H1 (cell line): ENCODE measurements around the gene HSD17B1. TPM values are rescaled to one million over a fixed set of nuclear protein-coding genes. Genes with fewer than 3 reads are reported as not detected.

Experiments used
- BACH1 ChIP-seq: IDR thresholded peaks from 2 replicates; pipeline ENCODE4 v1.6.1; 2012; ENCODE audit warnings: low read length, improper control_type of control experiment
- HDAC6 ChIP-seq: IDR thresholded peaks from one replicate; pipeline ENCODE4 v1.7.1; 2012; ENCODE audit warnings: low read depth, mild to moderate bottlenecking, inconsistent platforms, low read length, moderate library complexity
- RBBP5 ChIP-seq: IDR thresholded peaks from 2 replicates; pipeline ENCODE4 v1.7.1; 2012; ENCODE audit warnings: low read depth, mild to moderate bottlenecking, inconsistent platforms, low read length, moderate library complexity, borderline replicate concordance
- SP2 ChIP-seq: IDR thresholded peaks from 2 replicates; pipeline ENCODE4 v1.6.1; 2012; ENCODE audit warnings: mild to moderate bottlenecking, low read length, inconsistent platforms
- polyA plus RNA-seq, 7 experiments: library from polyadenylated mRNA; depleted of rRNA in 3 of 7; stranded (reverse) in 5 of 7; unstranded in 2 of 7; fragments of >200 nt in 5 of 7; fragments of 200-250 nt in 2 of 7; gene quantifications; 1 replicate in 5 of 7; 2 replicates in 1 of 7; 4 replicates in 1 of 7; pipeline versions ENCODE4 v1.2.1 to v1.2.3, GENCODE V29; 2011 to 2013; ENCODE audit warnings: missing spikeins in 2 of 7, mixed read lengths in 2 of 7
- total RNA-seq: library from RNA; stranded (reverse); fragmentation: NEBNext Ultra II Directional; extraction: Animal tissue kit (Norgen Biotek cat#: 25700); gene quantifications from 2 replicates; pipeline ENCODE4 v1.2.1, GENCODE V29; 2021

Gene HSD17B1
- total and polyA plus RNA-seq, 2 of the 8 experiments (the other 6 are each of a cell fraction or from before 2014, with no cell fraction given): 0.88 to 1.0 TPM

GRCh38 chr17:42553866-42554249, 1.1 kb downstream of the HSD17B1 start (continued):
- TF ChIP-seq SP2: no peak
- TF ChIP-seq RBBP5: no peak
- no peak for TF ChIP-seq BACH1
- no peak for TF ChIP-seq HDAC6
